Body of pancreas (tissue), 4 donors: Measurements from ENCODE around the gene ANKIB1. TPM values are rescaled to one million over a fixed set of nuclear protein-coding genes. Genes with fewer than 3 reads are reported as not detected.

Experiments
- ATAC-seq: fragments of 150-250 bp; one replicate; pipeline ENCODE4 v1.9.1; 2016
- DNase-seq, 4 donors: peaks; one replicate each; pipeline ENCODE4 v3.0.0-alpha.2; 2019
- H3K27ac ChIP-seq, 4 donors: fragments of 200-600 bp; sonication (generic); 1 replicate in 3 of 4; 2 replicates in 1 of 4; pipeline versions ENCODE4 v1.5.1 to v1.6.1; 2016 to 2019; ENCODE audit warnings: mild to moderate bottlenecking in 1 of 4, mixed read lengths in 1 of 4, moderate library complexity in 1 of 4
- H3K27me3 ChIP-seq, 2 donors: fragments of 200-600 bp; sonication (generic); one replicate each; pipeline ENCODE4 v1.6.0; 2016; ENCODE audit warnings: mild to moderate bottlenecking in 1 of 2
- H3K36me3 ChIP-seq, 2 donors: fragments of 200-600 bp; sonication (generic); replicated peaks in 1 of 2; 2 replicates each; pipeline ENCODE4 v1.5.1; 2016; ENCODE audit warnings: low read depth in 2 of 2; ENCODE audit not compliant: insufficient read depth in 1 of 2
- H3K4me1 ChIP-seq: fragments of 200-600 bp; sonication (generic); one replicate; pipeline ENCODE4 v1.6.0; 2016
- H3K4me3 ChIP-seq, 2 donors: fragments of 200-600 bp; sonication (generic); 1 replicate in 1 of 2; 2 replicates in 1 of 2; pipeline ENCODE4 v1.5.1; 2016 to 2019
- H3K9me3 ChIP-seq, 3 donors: fragments of 200-600 bp; sonication (generic); 1 replicate in 2 of 3; 2 replicates in 1 of 3; pipeline ENCODE4 v1.5.1; 2016
- POLR2A ChIP-seq, 3 donors: fragments of 450-650 bp; IDR thresholded peaks; one replicate each; pipeline ENCODE4 v1.6.1; 2016; ENCODE audit warnings: antibody characterized with exemption in 3 of 3, mild to moderate bottlenecking in 2 of 3
- WGBS, 2 donors: methylation state at CpG; one replicate each; pipeline ENCODE4 v1.1.5; 2017; 5-methylcytosine and 5-hydroxymethylcytosine counted together
- intact Hi-C: fragments of 100-400 bp; cut with DNase I; formaldehyde crosslinking; loops from one replicate; pipeline ENCODE4 v1.15.1; 2023
- total RNA-seq, 2 donors: library from RNA; depleted of rRNA; stranded (reverse); fragments of >200 nt; gene quantifications; one replicate each; pipeline ENCODE4 v1.1.0, GENCODE V29; 2016
- TF ChIP-seq, protein P1 (sequence below), 7 experiments: fragments of 450-650 bp in 4 of 7; fragments of 200-600 bp in 3 of 7; sonication (generic) in 3 of 7; IDR thresholded peaks; one replicate each; pipeline ENCODE4 v1.5.1; 2016 to 2019; ENCODE audit warnings: antibody characterized with exemption in 7 of 7

ANKIB1 gene
- total RNA-seq, 2 donors from 2014 or later, result 20.1 to 33.2 TPM

- no peak for TF ChIP-seq POLR2A (IDR thresholded peaks at IDR 0.05)
- TF ChIP-seq, protein P1, sequence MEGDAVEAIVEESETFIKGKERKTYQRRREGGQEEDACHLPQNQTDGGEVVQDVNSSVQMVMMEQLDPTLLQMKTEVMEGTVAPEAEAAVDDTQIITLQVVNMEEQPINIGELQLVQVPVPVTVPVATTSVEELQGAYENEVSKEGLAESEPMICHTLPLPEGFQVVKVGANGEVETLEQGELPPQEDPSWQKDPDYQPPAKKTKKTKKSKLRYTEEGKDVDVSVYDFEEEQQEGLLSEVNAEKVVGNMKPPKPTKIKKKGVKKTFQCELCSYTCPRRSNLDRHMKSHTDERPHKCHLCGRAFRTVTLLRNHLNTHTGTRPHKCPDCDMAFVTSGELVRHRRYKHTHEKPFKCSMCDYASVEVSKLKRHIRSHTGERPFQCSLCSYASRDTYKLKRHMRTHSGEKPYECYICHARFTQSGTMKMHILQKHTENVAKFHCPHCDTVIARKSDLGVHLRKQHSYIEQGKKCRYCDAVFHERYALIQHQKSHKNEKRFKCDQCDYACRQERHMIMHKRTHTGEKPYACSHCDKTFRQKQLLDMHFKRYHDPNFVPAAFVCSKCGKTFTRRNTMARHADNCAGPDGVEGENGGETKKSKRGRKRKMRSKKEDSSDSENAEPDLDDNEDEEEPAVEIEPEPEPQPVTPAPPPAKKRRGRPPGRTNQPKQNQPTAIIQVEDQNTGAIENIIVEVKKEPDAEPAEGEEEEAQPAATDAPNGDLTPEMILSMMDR (IDR thresholded peaks at IDR 0.05), result no peak
Observed at GRCh38 chr7:92330835-92331438, 85.2 kb downstream of the ANKIB1 start.

GRCh38 chr7:92331508-92331907 is 85.7 kb downstream of the ANKIB1 start:
- no peak for DNase-seq
- intact Hi-C loops, result no loop called here
- Histone ChIP-seq H3K9me3 (no peaks in the 10 kb centered on the region), H3K27me3 (no peaks in the 10 kb centered on the region), H3K27ac (no peak overlapping the region), H3K4me1 (peaks cover 2% of the 10 kb centered on the region), H3K4me3 (no peak overlapping the region), H3K36me3 (no peaks in the 10 kb centered on the region)
- TF ChIP-seq, protein P1 (IDR thresholded peaks at IDR 0.05), result no peak
- no peak for TF ChIP-seq POLR2A (IDR thresholded peaks at IDR 0.05)
- ATAC-seq, result no peak
- 93 to 95% methylated on average over 4 of the region's 4 CpGs for WGBS, 2 donors

More at GRCh38 chr7:92330835-92331438, 85.2 kb downstream of the ANKIB1 start:
- intact Hi-C loops, result no loop called here
- ATAC-seq (no peak), DNase-seq (peak in 1 of 4 donors; percentile 8)
- no peaks in the 10 kb centered on the region for H3K9me3 ChIP-seq
- H3K36me3 ChIP-seq, result no peaks in the 10 kb centered on the region
- H3K27me3 ChIP-seq, result no peaks in the 10 kb centered on the region
- no peak overlapping the region for H3K4me3 ChIP-seq
- 79 to 81% methylated on average over 4 of the region's 4 CpGs for WGBS, 2 donors
- H3K4me1 ChIP-seq, result no peaks in the 10 kb centered on the region
- H3K27ac ChIP-seq, result no peak overlapping the region

DNA sequence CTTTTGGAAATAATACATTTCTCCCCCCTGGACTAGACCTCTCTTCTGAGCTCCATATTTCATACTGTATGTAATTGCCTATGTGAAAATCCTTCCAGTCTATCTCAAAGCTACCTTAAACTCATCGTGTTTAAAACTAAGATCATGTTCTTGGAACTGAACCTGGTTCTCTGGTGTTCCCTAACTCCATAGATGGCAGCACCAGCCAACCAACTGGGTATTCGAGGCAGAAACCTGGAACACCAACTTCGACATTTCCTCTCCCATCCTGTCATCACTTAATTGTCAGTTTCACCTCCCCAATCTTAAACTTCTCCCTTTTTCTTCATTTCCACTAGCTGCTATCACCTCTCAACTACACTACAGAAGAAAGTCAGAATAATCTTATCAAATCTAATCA is 87.0 kb downstream of the ANKIB1 start:
- 88 to 94% methylated on average over 3 of the region's 3 CpGs for WGBS, 2 donors
- H3K36me3 ChIP-seq, result no peaks in the 10 kb centered on the region
- no peaks in the 10 kb centered on the region for H3K9me3 ChIP-seq
- no peak for TF ChIP-seq POLR2A (IDR thresholded peaks at IDR 0.05)
- TF ChIP-seq, protein P1 (IDR thresholded peaks at IDR 0.05), result no peak
- intact Hi-C loops, result no loop called here
- no peak for ATAC-seq
- no peak overlapping the region for H3K27ac ChIP-seq
- no peak overlapping the region for H3K4me3 ChIP-seq
- no peaks in the 10 kb centered on the region for H3K27me3 ChIP-seq
- DNase-seq, result no peak
- peaks cover 8% of the 10 kb centered on the region for H3K4me1 ChIP-seq

- ATAC-seq, result no peak
- Histone ChIP-seq H3K27me3 (no peaks in the 10 kb centered on the region), H3K36me3 (no peaks in the 10 kb centered on the region), H3K4me1 (peaks cover 8% of the 10 kb centered on the region), H3K4me3 (no peak overlapping the region), H3K27ac (no peak overlapping the region), H3K9me3 (no peaks in the 10 kb centered on the region)
- intact Hi-C loops, result no loop called here
- no peak for DNase-seq
- TF ChIP-seq, protein P1 (IDR thresholded peaks at IDR 0.05), result no peak
- no peak for TF ChIP-seq POLR2A (IDR thresholded peaks at IDR 0.05)
Observed at GRCh38 chr7:92333866-92334265, 88.1 kb downstream of the ANKIB1 start.

DNA sequence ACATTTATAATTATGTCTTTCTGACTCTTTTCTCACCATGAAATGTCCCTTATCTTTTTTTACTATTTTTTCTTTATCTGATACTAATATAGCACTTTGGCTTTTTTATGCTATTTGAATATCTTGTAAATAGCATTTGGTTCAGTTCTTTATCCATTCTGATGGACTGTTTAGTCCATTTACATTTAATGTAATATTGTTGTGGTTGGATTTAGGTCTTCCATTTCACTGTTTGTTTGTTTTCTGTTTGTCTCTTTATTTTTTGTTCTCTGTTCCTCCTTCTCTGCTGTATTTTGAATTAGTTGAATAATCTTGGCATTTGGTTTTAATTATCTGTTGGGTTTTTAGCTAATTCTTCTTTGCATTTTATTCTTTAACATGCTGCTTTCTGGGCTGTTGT is 89.8 kb downstream of the ANKIB1 start:
- no peaks in the 10 kb centered on the region for H3K27me3 ChIP-seq
- DNase-seq, result no peak
- intact Hi-C loops, result no loop called here

More for the DNA sequence above, 89.8 kb downstream of the ANKIB1 start:
- Histone ChIP-seq H3K9me3 (no peaks in the 10 kb centered on the region), H3K4me3 (no peak overlapping the region), H3K36me3 (no peaks in the 10 kb centered on the region), H3K27ac (no peak overlapping the region), H3K4me1 (peaks cover 8% of the 10 kb centered on the region)
- TF ChIP-seq, protein P1 (IDR thresholded peaks at IDR 0.05), result no peak
- no peak for ATAC-seq
